Neural cell (in vitro differentiated cells): ENCODE data around the gene UBTF.

Experiments used
- CTCF ChIP-seq: fragments of 450-650 bp; IDR thresholded peaks from 2 replicates; pipeline ENCODE4 v1.5.1; 2014; ENCODE audit warnings: antibody characterized with exemption, mild to moderate bottlenecking, moderate library complexity; ENCODE audit not compliant: poor library complexity, severe bottlenecking
- EZH2 ChIP-seq: fragments of 200-600, 300-800 bp; shearing (Covaris generic), sonication (generic); IDR thresholded peaks from 2 replicates; pipeline ENCODE4 v1.6.1; 2014; ENCODE audit warnings: antibody characterized with exemption, low read length, borderline replicate concordance, mild to moderate bottlenecking; ENCODE audit not compliant: insufficient read depth, poor library complexity, severe bottlenecking
- SMC3 ChIP-seq: fragments of 450-650 bp; conservative IDR thresholded peaks from 2 replicates; pipeline ENCODE4 v1.6.1; 2014; ENCODE audit warnings: antibody characterized with exemption, mild to moderate bottlenecking, moderate library complexity; ENCODE audit not compliant: poor library complexity

GRCh38 chr17:44187131-44187899 is 32.2 kb downstream of the UBTF start:
- TF ChIP-seq CTCF (no peak), EZH2 (no peak), SMC3 (no peak)
